Measurements from ENCODE around the gene GPC3.
"Not testable (repeated sequence)": the region's sequence is repeated elsewhere in the genome, so short reads cannot be mapped to it uniquely, and the experiment has no call there.

The GPC3 gene

GRCh38 chrX:133638285-133638684, 347.1 kb downstream of the GPC3 start:
- peak in 1 of 2 experiments; percentile 14 for DNase-seq

- DNase-seq = no peak
These were observed 347.6 kb downstream of the GPC3 start for GRCh38 chrX:133637765-133638164.

- DNase-seq = no peak
These were observed 349.4 kb downstream of the GPC3 start for GRCh38 chrX:133636009-133636408.

- no peak for DNase-seq
These were observed 351.0 kb downstream of the GPC3 start for GRCh38 chrX:133634416-133634815.

GRCh38 chrX:133633950-133634349, 351.4 kb downstream of the GPC3 start:
- DNase-seq = no peak

GRCh38 chrX:133633162-133633561, 352.2 kb downstream of the GPC3 start:
- DNase-seq = no peak

GRCh38 chrX:133630362-133630761, 355.0 kb downstream of the GPC3 start:
- no peak for DNase-seq

GRCh38 chrX:133627673-133628072, 357.7 kb downstream of the GPC3 start:
- DNase-seq = peak in 1 of 2 experiments; percentile 34

- DNase-seq = not testable (repeated sequence)
These were observed 364.0 kb downstream of the GPC3 start for GRCh38 chrX:133621384-133621783.

GRCh38 chrX:133611676-133612075, 373.7 kb downstream of the GPC3 start:
- no peak for DNase-seq

GRCh38 chrX:133610056-133610455, 375.3 kb downstream of the GPC3 start:
- DNase-seq = no peak

- no peak for DNase-seq
These were observed 376.2 kb downstream of the GPC3 start for GRCh38 chrX:133609166-133609565.

- DNase-seq = no peak
These were observed 377.0 kb downstream of the GPC3 start for GRCh38 chrX:133608406-133608805.

GRCh38 chrX:133607419-133608348, 377.7 kb downstream of the GPC3 start:
- DNase-seq = no peak

GRCh38 chrX:133606990-133607389, 378.4 kb downstream of the GPC3 start:
- DNase-seq = no peak

GRCh38 chrX:133604801-133605200, 380.6 kb downstream of the GPC3 start:
- no peak for DNase-seq

- no peak for DNase-seq
These were observed 382.5 kb downstream of the GPC3 start for GRCh38 chrX:133602881-133603280.

- DNase-seq = no peak
These were observed 384.3 kb downstream of the GPC3 start for GRCh38 chrX:133601116-133601515.

- no peak for DNase-seq
These were observed 384.9 kb downstream of the GPC3 start for GRCh38 chrX:133600536-133600935.

GRCh38 chrX:133598601-133599335, 386.6 kb downstream of the GPC3 start:
- no peak for DNase-seq

GRCh38 chrX:133594156-133594555, 391.2 kb downstream of the GPC3 start:
- no peak for DNase-seq

GRCh38 chrX:133593531-133593930, 391.9 kb downstream of the GPC3 start:
- no peak for DNase-seq

GRCh38 chrX:133590703-133591505, 394.5 kb downstream of the GPC3 start:
- no peak for DNase-seq
